Amniotic stem cell (primary cell): ENCODE data around the gene MAGI2.

Experiments
- DNase-seq: peaks from one replicate; lab custom pipeline; 2025; lab: John Stamatoyannopoulos, UW

MAGI2 gene

GRCh38 chr7:79257959-79258358 lies 195.5 kb downstream of the MAGI2 start:
- no peak for DNase-seq

- DNase-seq, result no peak
Measured at GRCh38 chr7:79245623-79246249, 207.7 kb downstream of the MAGI2 start.

- no peak for DNase-seq
Measured at GRCh38 chr7:79244482-79244881, 209.0 kb downstream of the MAGI2 start.

GRCh38 chr7:79241288-79242060 lies 212.0 kb downstream of the MAGI2 start:
- DNase-seq, result no peak

- DNase-seq, result no peak
Measured at GRCh38 chr7:79240413-79240812, 213.1 kb downstream of the MAGI2 start.

GRCh38 chr7:79236352-79237028 lies 217.0 kb downstream of the MAGI2 start:
- no peak for DNase-seq

GRCh38 chr7:79227044-79227443 lies 226.4 kb downstream of the MAGI2 start:
- DNase-seq, result no peak

GRCh38 chr7:79221211-79221610 lies 232.3 kb downstream of the MAGI2 start:
- DNase-seq, result no peak

GRCh38 chr7:79217976-79218626 lies 235.4 kb downstream of the MAGI2 start:
- no peak for DNase-seq

GRCh38 chr7:79217468-79217867 lies 236.0 kb downstream of the MAGI2 start:
- no peak for DNase-seq

- no peak for DNase-seq
Measured at GRCh38 chr7:79216236-79216635, 237.2 kb downstream of the MAGI2 start.

GRCh38 chr7:79212334-79212733 lies 241.1 kb downstream of the MAGI2 start:
- no peak for DNase-seq

- DNase-seq, result no peak
Measured at GRCh38 chr7:79211724-79212123, 241.7 kb downstream of the MAGI2 start.

GRCh38 chr7:79199961-79200360 lies 253.5 kb downstream of the MAGI2 start:
- DNase-seq, result no peak

GRCh38 chr7:79199266-79199665 lies 254.2 kb downstream of the MAGI2 start:
- no peak for DNase-seq

GRCh38 chr7:79185605-79186004 lies 267.9 kb downstream of the MAGI2 start:
- no peak for DNase-seq

- DNase-seq, result no peak
Measured at GRCh38 chr7:79182283-79182682, 271.2 kb downstream of the MAGI2 start.

GRCh38 chr7:79180533-79180932 lies 272.9 kb downstream of the MAGI2 start:
- DNase-seq, result no peak

- peak; percentile 32 for DNase-seq
Measured at GRCh38 chr7:79176859-79177477, 276.5 kb downstream of the MAGI2 start.

GRCh38 chr7:79175374-79175773 lies 278.1 kb downstream of the MAGI2 start:
- DNase-seq, result no peak

GRCh38 chr7:79165225-79165624 lies 288.2 kb downstream of the MAGI2 start:
- no peak for DNase-seq

- no peak for DNase-seq
Measured at GRCh38 chr7:79159040-79159664, 294.3 kb downstream of the MAGI2 start.
